GM12864 (cell line): Measurements from ENCODE around the gene CD200R1L.

Source experiments
- DNase-seq: peaks from one replicate; pipeline ENCODE4 v3.0.0-alpha.2; 2011; ENCODE audit warnings: low read depth
- H3K4me3 ChIP-seq: 2 replicates; pipeline ENCODE4 v1.5.1; 2011; ENCODE audit warnings: mild to moderate bottlenecking, low read depth, low read length, control low read depth
- TF ChIP-seq, protein P1 (sequence below): IDR thresholded peaks from 2 replicates; pipeline ENCODE4 v1.5.1; 2011; ENCODE audit warnings: low read depth, mild to moderate bottlenecking, moderate library complexity, low read length, control low read depth, inconsistent platforms; ENCODE audit errors: missing control alignments

Gene CD200R1L

DNA sequence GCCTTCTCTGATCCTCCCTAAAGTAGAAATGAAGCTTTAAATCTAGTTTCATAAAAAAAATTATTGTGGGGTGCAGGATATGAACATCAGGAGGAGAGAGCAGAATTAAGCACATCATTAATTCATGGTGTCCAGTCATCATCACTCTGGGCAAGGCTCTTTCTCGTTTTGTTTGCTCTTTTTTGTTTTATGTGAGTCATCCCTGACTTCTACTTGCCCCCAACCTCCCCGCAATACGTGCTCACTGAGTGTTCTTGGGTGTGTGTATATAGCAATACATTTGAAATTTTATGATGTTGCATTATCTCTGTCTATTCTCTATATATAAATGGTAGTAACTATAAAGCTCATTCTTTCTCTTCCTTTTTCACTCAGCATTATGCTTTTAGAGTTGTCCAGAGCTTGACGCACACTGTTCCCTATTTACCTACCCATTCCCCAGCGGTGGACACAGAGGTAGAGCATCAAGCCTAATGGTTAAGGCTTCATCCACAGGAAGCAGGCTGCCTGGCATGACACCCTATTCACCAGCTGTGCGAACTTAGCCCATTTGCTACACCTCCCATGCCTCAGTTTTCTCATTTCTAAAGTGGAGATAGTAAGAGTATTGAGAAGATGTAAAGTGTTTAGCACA is 72.3 kb downstream of the CD200R1L start:
- no peak for DNase-seq
- H3K4me3 ChIP-seq = no peak overlapping the region
- TF ChIP-seq, protein P1, sequence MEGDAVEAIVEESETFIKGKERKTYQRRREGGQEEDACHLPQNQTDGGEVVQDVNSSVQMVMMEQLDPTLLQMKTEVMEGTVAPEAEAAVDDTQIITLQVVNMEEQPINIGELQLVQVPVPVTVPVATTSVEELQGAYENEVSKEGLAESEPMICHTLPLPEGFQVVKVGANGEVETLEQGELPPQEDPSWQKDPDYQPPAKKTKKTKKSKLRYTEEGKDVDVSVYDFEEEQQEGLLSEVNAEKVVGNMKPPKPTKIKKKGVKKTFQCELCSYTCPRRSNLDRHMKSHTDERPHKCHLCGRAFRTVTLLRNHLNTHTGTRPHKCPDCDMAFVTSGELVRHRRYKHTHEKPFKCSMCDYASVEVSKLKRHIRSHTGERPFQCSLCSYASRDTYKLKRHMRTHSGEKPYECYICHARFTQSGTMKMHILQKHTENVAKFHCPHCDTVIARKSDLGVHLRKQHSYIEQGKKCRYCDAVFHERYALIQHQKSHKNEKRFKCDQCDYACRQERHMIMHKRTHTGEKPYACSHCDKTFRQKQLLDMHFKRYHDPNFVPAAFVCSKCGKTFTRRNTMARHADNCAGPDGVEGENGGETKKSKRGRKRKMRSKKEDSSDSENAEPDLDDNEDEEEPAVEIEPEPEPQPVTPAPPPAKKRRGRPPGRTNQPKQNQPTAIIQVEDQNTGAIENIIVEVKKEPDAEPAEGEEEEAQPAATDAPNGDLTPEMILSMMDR = no peak

DNA sequence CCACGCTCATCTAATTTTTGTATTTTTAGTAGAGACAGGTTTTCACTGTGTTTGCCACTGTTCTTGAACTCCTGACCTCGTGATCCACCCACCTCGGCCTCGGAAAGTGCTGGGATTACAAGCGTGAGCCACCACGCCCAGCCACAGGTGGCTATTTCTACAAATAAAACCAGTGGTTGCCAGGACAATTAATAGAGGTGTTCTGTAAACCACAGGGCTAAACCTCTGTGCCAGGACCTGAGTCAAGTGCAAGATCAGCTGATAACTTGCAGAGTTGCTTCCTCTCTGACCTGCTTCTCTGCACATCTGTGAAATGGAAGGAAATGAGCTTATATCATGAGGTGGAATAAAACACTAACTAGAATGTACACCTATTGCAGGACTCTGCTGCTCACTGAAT is 72.8 kb downstream of the CD200R1L start:
- peak; percentile 47 for DNase-seq
- TF ChIP-seq, protein P1 = no peak
- H3K4me3 ChIP-seq = no peak overlapping the region

DNA sequence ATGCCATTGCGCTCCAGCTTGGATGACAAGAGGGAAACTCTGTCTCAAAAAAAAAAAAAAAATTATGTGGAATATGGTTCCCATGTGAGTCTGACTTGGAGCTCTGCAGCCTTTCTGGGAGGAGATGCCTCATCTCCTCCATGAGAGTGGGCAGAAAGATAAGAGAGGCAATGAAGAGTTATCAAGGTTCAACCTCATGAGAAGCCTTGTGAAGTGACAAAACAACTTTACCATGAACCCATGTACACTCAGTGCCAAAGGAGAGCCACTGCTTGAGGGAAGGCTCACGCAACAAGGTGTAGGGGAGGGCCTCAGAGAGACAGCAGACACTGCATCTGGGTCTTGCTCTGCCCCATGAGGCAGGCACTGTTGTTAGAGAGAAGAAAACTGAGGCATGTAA is 75.7 kb downstream of the CD200R1L start:
- TF ChIP-seq, protein P1 = no peak
- no peak overlapping the region for H3K4me3 ChIP-seq
- no peak for DNase-seq

DNA sequence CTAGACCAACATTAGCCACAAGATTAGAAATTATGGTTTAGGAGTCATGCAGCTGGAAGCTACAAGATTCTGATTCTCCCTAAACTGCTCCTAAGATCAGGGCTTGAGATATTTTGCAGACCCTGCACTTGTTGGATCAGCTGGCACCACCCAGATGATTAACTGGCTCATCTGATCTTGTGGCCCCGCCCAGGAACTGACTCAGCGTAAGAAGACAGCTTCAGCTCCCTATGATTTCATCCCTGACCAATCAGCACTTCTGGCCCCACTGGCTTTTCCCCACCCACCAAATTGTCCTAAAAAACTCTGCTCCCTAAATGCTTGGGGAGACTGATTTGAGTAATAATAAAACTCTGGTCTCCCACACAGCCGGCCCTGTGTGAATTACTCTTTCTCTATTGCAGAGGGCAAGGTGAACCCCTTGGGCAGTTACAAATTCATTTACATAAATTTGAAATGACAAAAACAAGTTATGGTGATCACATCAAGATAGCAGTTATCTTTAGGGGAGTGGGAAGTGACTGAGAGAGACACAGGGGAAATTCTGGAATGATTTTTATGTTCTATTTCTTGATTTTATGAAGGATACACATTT is 76.5 kb downstream of the CD200R1L start:
- TF ChIP-seq, protein P1 = no peak
- DNase-seq = no peak
- no peak overlapping the region for H3K4me3 ChIP-seq

DNA sequence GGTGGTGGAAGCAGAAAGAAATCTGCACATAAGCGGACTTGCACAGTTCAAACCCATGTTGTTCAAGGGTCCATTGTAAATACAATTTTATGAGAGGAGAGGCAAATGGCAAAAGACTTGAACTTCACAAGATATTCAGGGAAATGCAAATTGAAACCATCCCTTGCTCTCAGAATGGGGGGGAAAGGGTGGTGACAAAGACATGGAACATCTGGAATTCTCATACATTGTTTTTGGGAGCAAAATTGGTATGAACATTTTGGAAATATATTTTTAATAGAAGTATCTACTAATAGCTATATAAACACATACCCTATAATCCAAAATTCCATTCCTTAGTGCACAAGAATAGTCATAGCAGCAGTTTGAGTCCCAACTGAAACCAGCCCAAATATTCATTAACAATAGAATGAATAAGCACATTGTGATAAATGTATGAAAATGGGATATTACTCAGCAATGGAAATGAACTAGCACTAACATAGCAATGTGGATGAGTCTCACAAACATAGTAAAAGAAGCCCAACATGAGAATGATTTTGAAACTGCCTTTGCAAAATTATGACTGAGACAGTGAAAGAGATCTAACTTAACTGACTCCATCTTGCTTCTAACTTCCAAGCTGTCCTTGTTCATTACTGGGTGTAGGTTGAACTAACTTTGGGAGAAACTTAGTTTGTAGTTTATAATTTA is 77.2 kb downstream of the CD200R1L start:
- H3K4me3 ChIP-seq = no peak overlapping the region
- no peak for DNase-seq
- TF ChIP-seq, protein P1 = no peak

DNA sequence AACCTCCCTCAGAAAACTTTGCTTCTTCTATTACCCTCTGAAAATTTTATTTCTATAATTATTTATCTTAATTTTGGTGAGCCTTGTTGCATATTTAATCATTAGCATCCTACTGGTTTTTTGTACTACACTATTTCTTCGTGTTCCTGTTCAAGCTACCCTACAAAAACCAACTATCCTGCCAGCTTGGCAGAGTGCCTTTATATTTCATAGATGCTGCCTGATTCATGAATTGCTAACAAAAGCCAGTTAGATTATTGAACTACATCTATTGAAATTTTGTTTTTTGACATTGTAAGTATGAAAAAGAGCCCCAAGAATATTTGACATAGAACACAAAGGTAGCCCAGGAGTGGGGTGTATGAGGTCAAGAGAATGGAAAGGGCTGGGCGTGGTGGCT is 78.9 kb downstream of the CD200R1L start:
- no peak overlapping the region for H3K4me3 ChIP-seq
- no peak for DNase-seq
- TF ChIP-seq, protein P1 = no peak
